Mesodermal cell (in vitro differentiated cells): ENCODE measurements around the gene DCUN1D2.
"Not testable (repeated sequence)": the region's sequence is repeated elsewhere in the genome, so short reads cannot be mapped to it uniquely, and the experiment has no call there.

ENCODE experiments used
- H3K27ac ChIP-seq: 2 replicates; pipeline ENCODE4 v1.7.0; 2013; ENCODE audit warnings: mild to moderate bottlenecking, low read depth, low read length, moderate library complexity; ENCODE audit not compliant: severe bottlenecking
- H3K36me3 ChIP-seq: 2 replicates; pipeline ENCODE4 v1.7.1; 2013; ENCODE audit warnings: mild to moderate bottlenecking, low read length, moderate library complexity; ENCODE audit not compliant: control insufficient read depth, insufficient read depth
- H3K4me1 ChIP-seq: one replicate; pipeline ENCODE4 v1.7.1; 2013; ENCODE audit warnings: mild to moderate bottlenecking, low read length; ENCODE audit not compliant: insufficient read depth, control insufficient read depth, poor library complexity, severe bottlenecking
- H3K4me3 ChIP-seq: 2 replicates; pipeline ENCODE4 v1.7.0; 2013; ENCODE audit warnings: low read length, control low read depth, mild to moderate bottlenecking; ENCODE audit not compliant: insufficient read depth, poor library complexity, severe bottlenecking; ENCODE audit errors: extremely low read depth
- H3K9me3 ChIP-seq: 2 replicates; pipeline ENCODE4 v1.7.1; 2013; ENCODE audit warnings: mild to moderate bottlenecking, low read length, moderate library complexity; ENCODE audit not compliant: control insufficient read depth
- WGBS, 2 experiments: methylation state at CpG; one replicate each; pipeline ENCODE4 v1.1.5; 2013; ENCODE audit warnings: missing lambda C conversion rate in 2 of 2; ENCODE audit not compliant: insufficient coverage in 2 of 2; 5-methylcytosine and 5-hydroxymethylcytosine counted together

The DCUN1D2 gene

DNA sequence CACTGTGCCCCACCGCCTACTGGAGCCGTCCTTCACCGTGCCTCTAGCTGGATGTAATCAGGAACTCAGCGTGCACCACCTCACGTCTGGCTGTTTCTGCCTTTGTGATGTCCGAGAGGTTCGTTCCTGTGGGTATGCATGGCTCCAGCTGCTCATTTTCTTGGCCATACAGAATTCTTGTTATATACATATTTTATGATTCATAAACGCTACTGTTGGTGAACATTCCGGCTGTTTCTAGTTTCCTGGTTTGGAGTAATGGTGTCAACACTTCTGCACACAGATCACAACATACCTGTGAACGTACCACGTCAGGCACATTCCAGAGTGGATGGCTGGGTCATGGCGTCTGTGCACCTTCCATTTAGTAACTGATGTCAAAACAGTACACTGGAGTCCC, 14.6 kb downstream of the DCUN1D2 start:
- no peak overlapping the region for H3K27ac ChIP-seq
- no peaks in the 10 kb centered on the region for H3K4me1 ChIP-seq
- H3K36me3 ChIP-seq: peaks cover 73% of the 10 kb centered on the region
- H3K9me3 ChIP-seq: no peaks in the 10 kb centered on the region
- no peak overlapping the region for H3K4me3 ChIP-seq
- WGBS, 2 experiments: 96 to 99% methylated on average over 8 to 9 of the region's 12 CpGs

DNA sequence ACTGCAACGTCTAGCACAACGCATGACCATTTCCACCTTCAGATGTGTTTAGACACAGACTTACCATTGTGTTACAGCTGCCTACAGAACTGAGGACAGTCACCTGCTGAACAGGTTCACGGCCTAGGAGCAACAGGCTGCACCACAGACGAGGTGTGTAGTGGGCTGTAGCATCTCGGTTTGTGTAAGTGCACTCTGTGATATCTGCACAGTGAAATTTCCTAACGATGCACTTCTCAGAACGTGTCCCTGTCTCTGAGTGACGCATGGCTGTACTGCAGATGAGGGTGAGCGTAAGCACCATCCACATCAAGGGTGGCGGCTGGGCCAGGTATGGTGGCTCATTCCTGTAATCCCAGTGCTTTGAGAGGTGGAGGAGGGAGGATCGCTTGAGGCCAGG, 15.2 kb downstream of the DCUN1D2 start:
- 94 to 96% methylated on average over 9 of the region's 11 CpGs for WGBS, 2 experiments
- no peaks in the 10 kb centered on the region for H3K9me3 ChIP-seq
- H3K36me3 ChIP-seq: peaks cover 77% of the 10 kb centered on the region
- H3K27ac ChIP-seq: no peak overlapping the region
- H3K4me1 ChIP-seq: no peaks in the 10 kb centered on the region
- H3K4me3 ChIP-seq: no peak overlapping the region

DNA sequence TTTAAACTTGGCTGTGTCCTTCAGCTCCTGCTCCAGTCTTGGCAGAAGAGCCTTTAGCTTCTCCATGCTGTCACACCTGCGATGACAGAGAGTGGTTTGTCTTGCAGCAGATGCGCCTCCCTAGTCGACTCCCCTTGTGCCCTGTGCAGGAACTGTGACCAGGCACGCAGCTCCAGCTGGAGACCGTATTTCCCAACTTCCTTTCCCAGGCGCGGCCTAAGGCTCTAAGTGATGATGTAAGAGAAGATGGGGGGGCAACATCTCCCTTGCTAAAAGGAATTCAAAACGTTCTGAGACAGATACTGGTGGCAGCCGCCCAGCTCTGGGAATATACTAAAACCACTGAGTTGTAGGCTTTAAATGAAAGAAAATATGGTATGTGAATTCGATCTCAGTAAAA, 16.3 kb downstream of the DCUN1D2 start:
- Histone ChIP-seq H3K9me3 (no peaks in the 10 kb centered on the region), H3K4me3 (no peak overlapping the region), H3K4me1 (no peaks in the 10 kb centered on the region), H3K27ac (no peak overlapping the region), H3K36me3 (peaks cover 73% of the 10 kb centered on the region)
- 88 to 100% methylated on average over 1 to 5 of the region's 10 CpGs for WGBS, 2 experiments

DNA sequence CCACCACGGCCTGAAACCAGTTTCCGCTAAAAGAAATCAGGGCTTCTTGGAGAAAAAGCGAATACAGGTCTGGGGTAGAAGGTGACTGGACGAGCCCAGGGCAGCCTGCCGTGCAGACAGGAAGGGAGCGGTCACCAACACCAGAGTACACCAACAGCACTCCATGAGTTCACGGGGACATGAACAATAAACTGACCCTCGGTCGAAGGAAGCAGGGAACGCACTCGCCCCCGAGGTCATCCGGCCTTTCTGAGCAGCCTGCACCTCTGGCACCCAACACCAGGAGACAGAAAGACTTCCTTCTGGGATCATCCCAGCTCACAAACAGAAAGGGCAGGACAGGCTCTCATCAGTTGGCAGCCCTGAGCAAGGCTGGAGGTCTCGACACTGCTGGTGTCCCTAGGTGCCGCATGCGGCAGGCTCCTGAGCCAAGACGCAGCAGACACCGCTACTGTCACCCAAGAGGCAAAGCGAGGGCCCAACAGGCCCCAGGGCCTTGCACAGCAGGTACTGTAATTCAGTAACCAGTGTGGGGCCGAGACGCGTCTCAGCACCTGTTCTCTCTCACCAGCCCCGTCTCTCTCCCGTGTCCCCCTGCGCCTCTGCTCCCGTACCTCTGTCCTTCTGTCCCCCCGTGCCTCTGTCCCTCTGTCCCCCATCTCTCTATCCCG, 18.0 kb downstream of the DCUN1D2 start:
- Histone ChIP-seq H3K4me1 (no peaks in the 10 kb centered on the region), H3K27ac (no peak overlapping the region)

DNA sequence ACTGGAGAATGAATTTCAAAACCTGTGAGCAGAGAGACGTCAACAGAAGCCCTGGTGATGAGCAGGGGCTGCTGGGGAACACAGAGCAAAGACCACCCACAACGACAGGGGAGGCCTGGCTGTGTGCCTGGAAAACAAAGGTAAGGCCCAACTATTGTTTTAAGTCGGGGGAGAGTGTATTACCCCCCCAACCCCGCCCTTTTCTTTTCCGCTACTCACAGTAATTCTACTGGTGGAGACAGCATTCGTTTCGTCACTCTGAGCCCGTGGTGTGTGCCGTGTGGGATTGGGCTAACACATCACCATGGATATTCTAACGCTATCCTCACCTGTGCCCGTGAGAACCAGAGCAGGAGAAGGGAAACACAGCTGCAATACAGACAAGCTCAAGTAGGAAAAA, 18.7 kb downstream of the DCUN1D2 start:
- WGBS, 2 experiments: 74 to 88% methylated on average over 3 to 5 of the region's 11 CpGs
- H3K36me3 ChIP-seq: peaks cover 76% of the 10 kb centered on the region

More for the DNA sequence above, 18.0 kb downstream of the DCUN1D2 start:
- Histone ChIP-seq H3K36me3 (peaks cover 75% of the 10 kb centered on the region), H3K9me3 (no peaks in the 10 kb centered on the region), H3K4me3 (no peak overlapping the region)
- WGBS, 2 experiments: 93 to 94% methylated on average over 19 to 21 of the region's 28 CpGs

DNA sequence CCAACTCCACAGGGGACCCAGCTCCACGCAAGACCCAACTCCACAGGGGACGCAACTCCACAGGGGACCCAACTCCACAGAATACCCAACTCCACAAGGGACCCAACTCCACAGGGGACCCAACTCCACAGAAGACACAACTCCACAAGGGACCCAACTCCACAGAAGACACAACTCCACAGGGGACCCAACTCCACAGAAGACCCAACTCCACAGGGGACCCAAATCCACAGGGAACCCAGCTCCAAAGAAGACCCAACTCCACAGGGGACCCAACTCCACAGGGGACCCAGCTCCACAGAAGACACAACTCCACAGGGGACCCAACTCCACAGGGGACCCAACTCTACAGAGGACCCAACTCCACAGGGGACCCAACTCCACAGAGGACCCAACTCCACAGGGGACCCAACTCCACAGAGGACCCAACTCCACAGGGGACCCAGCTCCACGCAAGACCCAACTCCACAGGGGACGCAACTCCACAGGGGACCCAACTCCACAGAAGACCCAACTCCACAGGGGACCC, 19.8 kb downstream of the DCUN1D2 start:
- 89% methylated on average over 3 of the region's 4 CpGs; no CpG with 5 or more reads in 1 of the 2 experiments for WGBS, 2 experiments
- H3K4me1 ChIP-seq, H3K27ac ChIP-seq, H3K9me3 ChIP-seq, H3K4me3 ChIP-seq: not testable (repeated sequence)
- H3K36me3 ChIP-seq: peaks cover 75% of the 10 kb centered on the region

More for the DNA sequence above, 18.7 kb downstream of the DCUN1D2 start:
- Histone ChIP-seq H3K27ac (no peak overlapping the region), H3K9me3 (no peaks in the 10 kb centered on the region), H3K4me3 (no peak overlapping the region), H3K4me1 (no peaks in the 10 kb centered on the region)

DNA sequence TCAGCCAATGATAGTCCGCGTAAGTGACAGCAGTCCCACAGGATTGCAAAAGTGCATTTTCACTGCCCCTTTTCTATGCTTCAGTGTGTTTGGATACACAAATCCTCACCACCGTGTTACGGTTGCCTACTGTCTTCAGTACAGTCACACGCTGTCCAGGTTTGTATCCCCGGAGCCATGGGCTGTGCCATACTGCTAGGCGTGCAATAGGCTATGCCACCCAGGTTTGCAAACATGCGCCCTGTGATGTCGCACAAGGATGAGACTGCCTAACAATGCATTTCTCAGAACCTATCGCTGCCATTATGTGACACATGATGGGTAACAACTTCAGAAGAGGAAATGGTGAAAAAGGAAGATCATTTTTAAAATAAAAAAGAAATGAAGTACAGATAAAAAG, 20.4 kb downstream of the DCUN1D2 start:
- H3K4me3 ChIP-seq: no peak overlapping the region
- 95 to 97% methylated on average over 7 to 9 of the region's 10 CpGs for WGBS, 2 experiments
- H3K9me3 ChIP-seq: no peaks in the 10 kb centered on the region
- H3K4me1 ChIP-seq: no peaks in the 10 kb centered on the region
- no peak overlapping the region for H3K27ac ChIP-seq
- H3K36me3 ChIP-seq: peaks cover 71% of the 10 kb centered on the region

DNA sequence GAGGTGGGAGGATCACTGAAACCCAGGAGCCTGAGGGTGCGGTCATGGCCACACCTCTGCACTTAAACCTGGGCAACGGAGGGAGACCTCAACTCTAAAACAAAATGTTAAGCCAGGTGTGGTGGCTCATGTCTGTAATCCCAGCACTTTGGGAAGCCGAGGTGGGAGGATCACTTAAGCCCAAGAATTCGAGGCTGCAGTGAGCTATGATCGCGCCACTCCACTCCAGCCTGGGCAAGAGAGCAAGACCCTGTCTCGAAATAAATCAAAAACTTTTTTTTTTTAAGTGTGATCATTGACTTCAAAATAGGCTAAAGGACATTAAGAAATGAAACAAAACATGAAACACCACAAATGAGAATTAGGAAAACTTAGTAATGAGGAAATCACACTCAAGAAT, 20.9 kb downstream of the DCUN1D2 start:
- H3K27ac ChIP-seq: no peak overlapping the region
- 85 to 94% methylated on average over 3 to 6 of the region's 7 CpGs for WGBS, 2 experiments

DNA sequence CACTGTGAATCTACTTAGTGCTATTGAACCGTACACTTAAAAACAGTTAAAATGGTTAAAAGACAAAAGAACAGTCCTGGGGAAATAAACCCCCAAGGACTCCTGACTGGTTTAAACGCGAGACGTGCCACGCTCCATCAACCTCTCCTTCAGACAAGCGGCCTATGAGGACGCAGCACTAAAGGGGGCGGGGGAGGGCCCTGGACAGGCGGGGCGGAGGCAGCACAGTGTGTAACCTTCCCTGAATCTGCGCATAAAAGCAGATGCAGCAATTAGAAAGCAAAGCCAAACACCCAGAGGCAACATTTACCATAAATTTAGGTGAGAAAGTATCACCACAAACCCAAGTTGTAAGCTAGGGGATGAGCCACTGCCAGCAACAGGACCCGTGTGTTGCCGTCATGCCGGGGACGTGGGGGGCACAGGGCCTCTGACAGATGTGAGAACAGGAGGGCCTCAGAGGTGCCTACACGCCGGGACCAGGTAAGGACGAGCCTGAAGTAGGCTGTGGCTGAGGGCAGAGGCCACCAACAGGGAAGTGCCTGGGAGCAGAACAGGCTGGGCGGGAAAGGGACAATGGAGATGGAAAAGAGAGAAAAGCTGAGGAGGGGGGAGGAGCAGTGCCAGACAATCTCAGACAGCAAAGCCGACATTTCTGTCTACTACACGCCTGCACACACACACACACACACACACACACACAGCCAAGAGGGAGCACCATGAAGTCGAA, 21.9 kb downstream of the DCUN1D2 start:
- Histone ChIP-seq H3K27ac (no peak overlapping the region), H3K4me1 (no peaks in the 10 kb centered on the region), H3K4me3 (no peak overlapping the region), H3K9me3 (no peaks in the 10 kb centered on the region), H3K36me3 (peaks cover 64% of the 10 kb centered on the region)
- WGBS, 2 experiments: 80 to 85% methylated on average over 18 of the region's 22 CpGs

More for the DNA sequence above, 20.9 kb downstream of the DCUN1D2 start:
- H3K4me1 ChIP-seq: no peaks in the 10 kb centered on the region
- H3K4me3 ChIP-seq: no peak overlapping the region
- H3K9me3 ChIP-seq: no peaks in the 10 kb centered on the region
- H3K36me3 ChIP-seq: peaks cover 70% of the 10 kb centered on the region

DNA sequence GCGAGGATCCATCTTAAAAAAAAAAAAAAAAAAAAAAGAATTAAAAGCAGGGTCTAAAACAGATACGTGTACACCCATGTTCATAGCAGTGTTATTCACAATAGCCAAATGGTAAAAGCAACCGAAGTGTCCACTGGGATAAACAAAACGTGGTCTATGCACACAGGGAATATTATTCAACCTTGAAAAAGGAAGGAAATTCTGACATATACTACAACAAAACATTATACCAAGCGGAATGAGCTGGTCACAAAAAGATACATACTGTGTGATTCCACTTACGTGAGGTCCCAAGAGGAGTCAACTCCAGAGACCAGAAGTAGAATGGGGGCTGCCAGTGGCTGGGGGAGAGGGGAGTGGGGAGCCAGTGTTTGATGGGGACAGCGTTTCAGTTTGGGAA, 22.5 kb downstream of the DCUN1D2 start:
- no peaks in the 10 kb centered on the region for H3K4me1 ChIP-seq
- no peak overlapping the region for H3K27ac ChIP-seq
- WGBS, 2 experiments: 87 to 100% methylated on average over 4 to 5 of the region's 7 CpGs
- no peaks in the 10 kb centered on the region for H3K9me3 ChIP-seq
- peaks cover 59% of the 10 kb centered on the region for H3K36me3 ChIP-seq
- no peak overlapping the region for H3K4me3 ChIP-seq

DNA sequence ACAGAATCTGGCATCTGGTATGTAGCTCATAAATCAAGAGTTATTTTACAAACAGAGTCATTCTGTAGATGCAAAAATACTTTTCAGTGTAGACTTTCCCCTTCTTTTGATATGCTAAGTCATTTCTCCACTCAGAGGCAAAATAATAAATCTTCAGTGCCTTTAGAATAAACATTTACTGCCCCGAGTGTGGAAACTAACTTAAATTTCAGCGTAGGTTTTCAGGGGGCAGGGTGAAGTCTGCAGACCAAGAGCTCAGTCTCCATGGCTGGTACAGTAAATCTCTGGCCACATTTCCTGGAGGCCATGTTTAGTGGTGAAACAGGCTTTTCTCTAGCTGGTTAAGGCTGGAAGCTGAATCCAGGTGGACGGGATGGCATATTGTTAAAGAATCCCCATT, 24.1 kb downstream of the DCUN1D2 start:
- WGBS, 2 experiments: 100% methylated on average over 1 to 2 of the region's 3 CpGs
- Histone ChIP-seq H3K4me1 (no peaks in the 10 kb centered on the region), H3K9me3 (no peaks in the 10 kb centered on the region), H3K36me3 (peaks cover 55% of the 10 kb centered on the region), H3K27ac (no peak overlapping the region), H3K4me3 (no peak overlapping the region)
